Coronary artery (tissue), 2 donors: Measurements from ENCODE around the gene PAX6.

Experiments used
- DNase-seq: peaks from one replicate; pipeline ENCODE4 v3.0.0-alpha.2; 2017; ENCODE audit warnings: low spot score
- H3K27ac ChIP-seq, 2 donors: fragments of 200-600 bp; sonication (generic); one replicate each; pipeline ENCODE4 v1.5.1; 2016 to 2019
- H3K4me3 ChIP-seq: fragments of 200-600 bp; sonication (generic); 2 replicates; pipeline ENCODE4 v1.5.1; 2016; ENCODE audit warnings: mild to moderate bottlenecking, moderate library complexity
- TF ChIP-seq, protein P1 (sequence below): fragments of 200-600 bp; sonication (generic); IDR thresholded peaks from one replicate; pipeline ENCODE4 v1.5.1; 2019; ENCODE audit warnings: antibody characterized with exemption

PAX6 gene

DNA sequence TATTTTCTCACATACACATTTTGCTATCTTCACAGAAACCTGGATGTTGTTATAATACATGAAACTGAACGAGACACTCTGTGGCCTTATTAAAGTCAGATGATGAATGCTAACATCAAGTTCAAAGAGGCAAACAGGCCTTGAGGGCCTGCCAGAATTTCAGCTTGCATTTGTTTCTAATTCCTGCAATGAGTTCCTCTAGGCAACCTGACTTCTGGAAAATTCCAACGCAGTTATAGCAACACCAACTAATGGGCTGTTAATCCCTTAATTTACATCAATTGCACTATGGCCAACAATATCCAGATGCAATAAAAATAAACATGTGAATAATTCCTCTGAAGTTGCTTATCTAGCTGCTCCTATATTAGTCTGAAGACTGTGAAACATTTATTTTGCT, 19.1 kb downstream of the PAX6 start:
- TF ChIP-seq, protein P1, sequence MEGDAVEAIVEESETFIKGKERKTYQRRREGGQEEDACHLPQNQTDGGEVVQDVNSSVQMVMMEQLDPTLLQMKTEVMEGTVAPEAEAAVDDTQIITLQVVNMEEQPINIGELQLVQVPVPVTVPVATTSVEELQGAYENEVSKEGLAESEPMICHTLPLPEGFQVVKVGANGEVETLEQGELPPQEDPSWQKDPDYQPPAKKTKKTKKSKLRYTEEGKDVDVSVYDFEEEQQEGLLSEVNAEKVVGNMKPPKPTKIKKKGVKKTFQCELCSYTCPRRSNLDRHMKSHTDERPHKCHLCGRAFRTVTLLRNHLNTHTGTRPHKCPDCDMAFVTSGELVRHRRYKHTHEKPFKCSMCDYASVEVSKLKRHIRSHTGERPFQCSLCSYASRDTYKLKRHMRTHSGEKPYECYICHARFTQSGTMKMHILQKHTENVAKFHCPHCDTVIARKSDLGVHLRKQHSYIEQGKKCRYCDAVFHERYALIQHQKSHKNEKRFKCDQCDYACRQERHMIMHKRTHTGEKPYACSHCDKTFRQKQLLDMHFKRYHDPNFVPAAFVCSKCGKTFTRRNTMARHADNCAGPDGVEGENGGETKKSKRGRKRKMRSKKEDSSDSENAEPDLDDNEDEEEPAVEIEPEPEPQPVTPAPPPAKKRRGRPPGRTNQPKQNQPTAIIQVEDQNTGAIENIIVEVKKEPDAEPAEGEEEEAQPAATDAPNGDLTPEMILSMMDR: no peak
- no peak overlapping the region for H3K27ac ChIP-seq

GRCh38 chr11:31790649-31791048, 20.5 kb downstream of the PAX6 start:
- no peak overlapping the region for H3K4me3 ChIP-seq
- no peak overlapping the region for H3K27ac ChIP-seq
- no peak for DNase-seq
- TF ChIP-seq, protein P1: no peak

More for the DNA sequence above, 19.1 kb downstream of the PAX6 start:
- no peak overlapping the region for H3K4me3 ChIP-seq
- DNase-seq: no peak

DNA sequence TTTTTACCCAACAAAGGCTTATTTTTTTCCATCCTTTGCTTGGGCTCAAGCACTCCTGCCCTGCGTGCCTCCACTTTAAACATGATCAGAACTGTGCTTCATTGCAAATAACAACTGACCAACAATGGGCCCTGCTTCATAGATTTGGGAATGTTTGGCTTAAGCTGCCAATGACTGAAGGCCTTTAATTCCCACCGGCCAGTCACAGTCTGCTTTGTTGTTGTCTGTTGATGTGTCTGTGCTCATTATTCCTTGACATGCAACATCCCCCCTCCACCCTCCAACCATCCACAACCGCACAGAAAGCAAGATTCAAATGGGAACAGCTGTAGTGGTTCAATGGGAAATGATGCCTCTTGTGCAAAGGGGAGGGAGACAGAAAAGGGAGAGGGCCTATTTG, 23.0 kb downstream of the PAX6 start:
- Histone ChIP-seq H3K27ac (no peak overlapping the region), H3K4me3 (no peak overlapping the region)
- TF ChIP-seq, protein P1: no peak
- no peak for DNase-seq

GRCh38 chr11:31786996-31787685, 24.0 kb downstream of the PAX6 start:
- TF ChIP-seq, protein P1: no peak
- no peak for DNase-seq
- Histone ChIP-seq H3K4me3 (no peak overlapping the region), H3K27ac (no peak overlapping the region)

DNA sequence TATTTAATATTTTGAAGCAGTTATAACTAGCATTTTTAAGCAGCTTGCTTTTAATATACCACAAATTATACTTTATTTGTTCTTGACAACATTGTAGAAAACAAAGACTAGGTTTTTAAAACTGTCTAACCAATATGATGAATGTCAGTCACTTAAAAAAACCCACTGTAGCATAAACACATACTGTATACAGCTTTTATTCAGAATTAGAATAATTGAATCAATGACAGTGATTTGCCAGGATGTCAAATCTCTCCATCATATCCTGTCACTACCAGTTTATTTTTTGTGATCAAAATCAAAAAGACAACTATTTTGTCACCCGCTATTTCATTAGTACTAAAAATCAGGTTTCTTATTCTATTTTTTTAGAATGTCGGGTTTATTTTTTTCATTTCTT, 26.5 kb downstream of the PAX6 start:
- no peak for DNase-seq
- Histone ChIP-seq H3K27ac (no peak overlapping the region), H3K4me3 (no peak overlapping the region)
- TF ChIP-seq, protein P1: no peak

- Histone ChIP-seq H3K27ac (no peak overlapping the region), H3K4me3 (no peak overlapping the region)
- TF ChIP-seq, protein P1: no peak
- DNase-seq: no peak
These were observed 27.9 kb downstream of the PAX6 start for GRCh38 chr11:31783252-31783651.

- DNase-seq: no peak
- TF ChIP-seq, protein P1: no peak
- H3K4me3 ChIP-seq: no peak overlapping the region
- no peak overlapping the region for H3K27ac ChIP-seq
These were observed 28.9 kb downstream of the PAX6 start for GRCh38 chr11:31782257-31782656.
